Measurements from ENCODE around the gene LCA5.
"Not testable (repeated sequence)": the region's sequence is repeated elsewhere in the genome, so short reads cannot be mapped to it uniquely, and the experiment has no call there.

Gene LCA5

GRCh38 chr6:79584332-79584731, 47.1 kb upstream of the LCA5 start (continued):
- TF ChIP-seq, protein P1, sequence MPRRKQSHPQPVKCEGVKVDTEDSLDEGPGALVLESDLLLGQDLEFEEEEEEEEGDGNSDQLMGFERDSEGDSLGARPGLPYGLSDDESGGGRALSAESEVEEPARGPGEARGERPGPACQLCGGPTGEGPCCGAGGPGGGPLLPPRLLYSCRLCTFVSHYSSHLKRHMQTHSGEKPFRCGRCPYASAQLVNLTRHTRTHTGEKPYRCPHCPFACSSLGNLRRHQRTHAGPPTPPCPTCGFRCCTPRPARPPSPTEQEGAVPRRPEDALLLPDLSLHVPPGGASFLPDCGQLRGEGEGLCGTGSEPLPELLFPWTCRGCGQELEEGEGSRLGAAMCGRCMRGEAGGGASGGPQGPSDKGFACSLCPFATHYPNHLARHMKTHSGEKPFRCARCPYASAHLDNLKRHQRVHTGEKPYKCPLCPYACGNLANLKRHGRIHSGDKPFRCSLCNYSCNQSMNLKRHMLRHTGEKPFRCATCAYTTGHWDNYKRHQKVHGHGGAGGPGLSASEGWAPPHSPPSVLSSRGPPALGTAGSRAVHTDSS (tag by site-specific recombination; IDR thresholded peaks at IDR 0.05) = no peak
- TF ChIP-seq ZNF16 (tag by site-specific recombination; IDR thresholded peaks at IDR 0.05; ENCODE audit: low read depth) (no peak), SP2 (tag by site-specific recombination; IDR thresholded peaks at IDR 0.05) (no peak), ZNF629 (tag by site-specific recombination; IDR thresholded peaks at IDR 0.05) (no peak)

DNA sequence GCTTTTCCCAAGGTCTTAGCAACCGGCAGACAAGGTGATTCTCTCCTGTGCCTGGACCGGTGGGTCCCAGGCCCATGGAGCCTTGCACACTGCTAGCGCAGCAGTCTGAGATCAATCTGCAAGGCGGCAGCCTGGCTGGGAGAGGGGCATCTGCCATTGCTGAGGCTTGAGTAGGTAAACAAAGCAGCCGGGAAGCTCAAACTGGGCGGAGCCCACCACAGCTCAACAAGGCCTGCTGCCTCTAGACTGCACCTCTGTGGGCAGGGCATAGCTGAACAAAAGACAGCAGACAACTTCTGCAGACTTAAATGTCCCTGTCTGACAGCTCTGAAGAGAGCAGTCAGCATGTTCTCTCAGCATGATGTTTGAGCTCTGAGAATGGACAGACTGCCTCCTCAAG, 40.7 kb upstream of the LCA5 start:
- H3K27ac ChIP-seq (ENCODE audit: extremely low read depth, low read depth, low read length); H3K4me3 ChIP-seq (ENCODE audit: low read depth, low read length); H3K4me1 ChIP-seq (ENCODE audit: control insufficient read depth, insufficient read depth, low read length); POLR2A ChIA-PET; H3K36me3 ChIP-seq (ENCODE audit: control insufficient read depth in 2 of 2, insufficient read depth in 1 of 2, low read length in 2 of 2); CTCF ChIA-PET; H3K9me3 ChIP-seq (ENCODE audit: control insufficient read depth, insufficient read depth, low read depth, low read length): not testable (repeated sequence)

DNA sequence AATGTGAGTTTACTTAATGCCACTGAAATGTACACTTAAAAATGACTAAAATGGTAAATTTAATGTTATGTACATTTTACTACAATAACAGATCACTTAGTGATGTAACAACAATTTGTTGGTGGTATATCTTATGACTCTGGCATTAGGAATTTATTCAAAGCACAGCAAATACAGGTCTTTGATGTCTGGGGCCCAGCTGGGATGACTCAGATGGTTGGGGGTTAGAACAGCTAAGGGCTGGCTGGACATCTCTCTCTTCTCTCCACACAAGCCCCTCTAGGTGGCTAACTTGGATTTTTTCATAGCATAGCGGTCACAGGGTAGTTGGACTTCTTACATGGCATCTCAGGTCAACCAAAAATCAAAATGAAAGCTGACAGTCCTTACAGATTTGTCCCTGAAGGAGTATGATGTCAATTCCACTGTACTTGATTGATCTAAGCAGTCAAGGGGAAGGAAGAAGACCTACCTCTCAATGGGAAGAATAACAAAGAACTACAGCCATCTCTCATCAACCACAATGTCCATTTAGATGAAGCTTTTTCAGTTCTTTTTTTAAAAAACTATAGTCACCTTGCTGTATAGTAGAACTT, 37.5 kb upstream of the LCA5 start:
- TF ChIP-seq ZFP3 (tag by site-specific recombination; IDR thresholded peaks at IDR 0.05; ENCODE audit: low read depth) = no peak
- ChIA-PET CTCF (interaction anchor here (1.0 to 1.7 kb wide), 5 partner anchors 30 to 239 kb away, joined by 3 to 6 read pairs (median 5); no protein-coding TSS in a partner anchor), POLR2A (interaction anchor here (1.5 kb wide), 1 partner anchor 56 kb away, joined by 3 read pairs; the partner anchor contains the start of gene SH3BGRL2)
- Histone ChIP-seq H3K36me3 (ENCODE audit: control insufficient read depth in 2 of 2, insufficient read depth in 1 of 2, low read length in 2 of 2) (no peaks in the 10 kb centered on the region), H3K9me3 (ENCODE audit: control insufficient read depth, insufficient read depth, low read depth, low read length) (no peaks in the 10 kb centered on the region), H3K4me1 (ENCODE audit: control insufficient read depth, insufficient read depth, low read length) (no peaks in the 10 kb centered on the region), H3K27ac (ENCODE audit: extremely low read depth, low read depth, low read length) (no peak overlapping the region), H3K4me3 (ENCODE audit: low read depth, low read length) (no peak overlapping the region)

DNA sequence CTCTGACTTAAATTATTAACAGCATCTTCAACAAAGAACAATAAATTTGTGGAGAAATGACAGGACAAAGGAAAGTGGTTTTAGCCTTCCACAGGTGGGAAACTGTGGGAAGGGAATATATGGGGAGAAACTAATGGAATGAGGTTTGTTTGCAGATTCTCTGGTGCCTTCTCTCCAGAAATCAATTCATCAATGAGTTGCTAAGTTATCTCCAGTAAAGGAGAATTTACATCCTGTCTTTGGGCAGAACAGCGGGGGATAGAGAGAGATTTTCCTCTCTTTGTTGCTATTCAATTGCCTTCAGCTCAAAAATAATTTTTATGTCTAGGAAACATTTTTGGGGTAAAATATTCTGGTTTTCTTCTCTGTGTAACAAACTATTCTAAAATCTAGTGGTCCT, 36.9 kb upstream of the LCA5 start:
- H3K36me3 ChIP-seq (ENCODE audit: control insufficient read depth in 2 of 2, insufficient read depth in 1 of 2, low read length in 2 of 2) = no peaks in the 10 kb centered on the region
- no peaks in the 10 kb centered on the region for H3K9me3 ChIP-seq (ENCODE audit: control insufficient read depth, insufficient read depth, low read depth, low read length)
- ChIA-PET POLR2A (no interaction called here), CTCF (interaction anchor here (0.6 to 1.7 kb wide), 4 partner anchors 98 to 240 kb away, joined by 3 to 6 read pairs (median 4); no protein-coding TSS in a partner anchor)
- H3K4me1 ChIP-seq (ENCODE audit: control insufficient read depth, insufficient read depth, low read length) = no peaks in the 10 kb centered on the region
- H3K27ac ChIP-seq (ENCODE audit: extremely low read depth, low read depth, low read length) = no peak overlapping the region
- H3K4me3 ChIP-seq (ENCODE audit: low read depth, low read length) = no peak overlapping the region
- no peak for TF ChIP-seq TSHZ1 (tag by site-specific recombination; IDR thresholded peaks at IDR 0.05; ENCODE audit: borderline replicate concordance)
- no peak for TF ChIP-seq ZNF223 (tag by site-specific recombination; IDR thresholded peaks at IDR 0.05)
- TF ChIP-seq ZIC2 (tag by site-specific recombination; IDR thresholded peaks at IDR 0.05) = no peak
- TF ChIP-seq ZBTB11 (tag by site-specific recombination; conservative IDR thresholded peaks at IDR 0.05; ENCODE audit: low read depth) = no peak
- TF ChIP-seq ZNF266 (tag by site-specific recombination; IDR thresholded peaks at IDR 0.05; ENCODE audit: low read depth) = no peak
- TF ChIP-seq ZNF585B (tag by site-specific recombination; IDR thresholded peaks at IDR 0.05) = no peak
- no peak for TF ChIP-seq GFI1B (tag by site-specific recombination; IDR thresholded peaks at IDR 0.05)
- no peak for TF ChIP-seq ZNF416 (tag by site-specific recombination; IDR thresholded peaks at IDR 0.05)
- TF ChIP-seq MZF1 (tag by site-specific recombination; IDR thresholded peaks at IDR 0.05; ENCODE audit: borderline replicate concordance) = no peak
- TF ChIP-seq ZNF791 (tag by site-specific recombination; IDR thresholded peaks at IDR 0.05) = no peak
- TF ChIP-seq ZFP3 (tag by site-specific recombination; IDR thresholded peaks at IDR 0.05; ENCODE audit: low read depth) = no peak
- no peak for TF ChIP-seq ZNF623 (tag by site-specific recombination; IDR thresholded peaks at IDR 0.05)

Data from HEK293 (cell line).